ENCODE data around the gene ACOX3.
A peak's percentile ranks its signal among the peaks of the same experiment; 100 is the strongest.
"Not testable (repeated sequence)": the region's sequence is repeated elsewhere in the genome, so short reads cannot be mapped to it uniquely, and the experiment has no call there.

The ACOX3 gene

DNA sequence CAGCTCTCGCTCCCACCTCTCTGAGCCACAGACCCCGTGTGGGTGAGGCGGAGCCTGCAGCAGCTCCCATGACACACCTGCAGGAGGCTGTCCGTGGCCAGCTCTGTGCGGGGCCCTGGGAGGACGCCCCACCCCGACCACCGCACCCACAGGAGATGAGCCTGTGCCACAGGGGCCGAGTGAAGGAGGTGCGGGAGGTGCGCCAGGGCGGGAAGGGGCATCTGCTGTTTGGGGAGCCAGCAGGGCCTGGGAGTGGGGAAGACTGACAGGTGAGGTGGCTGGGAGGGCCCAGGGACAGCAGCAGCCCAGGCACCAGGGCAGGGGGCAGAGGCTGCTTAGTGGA lies 52.0 kb downstream of the ACOX3 start:
- no peak for DNase-seq (ENCODE audit: low read depth, low spot score)

DNA sequence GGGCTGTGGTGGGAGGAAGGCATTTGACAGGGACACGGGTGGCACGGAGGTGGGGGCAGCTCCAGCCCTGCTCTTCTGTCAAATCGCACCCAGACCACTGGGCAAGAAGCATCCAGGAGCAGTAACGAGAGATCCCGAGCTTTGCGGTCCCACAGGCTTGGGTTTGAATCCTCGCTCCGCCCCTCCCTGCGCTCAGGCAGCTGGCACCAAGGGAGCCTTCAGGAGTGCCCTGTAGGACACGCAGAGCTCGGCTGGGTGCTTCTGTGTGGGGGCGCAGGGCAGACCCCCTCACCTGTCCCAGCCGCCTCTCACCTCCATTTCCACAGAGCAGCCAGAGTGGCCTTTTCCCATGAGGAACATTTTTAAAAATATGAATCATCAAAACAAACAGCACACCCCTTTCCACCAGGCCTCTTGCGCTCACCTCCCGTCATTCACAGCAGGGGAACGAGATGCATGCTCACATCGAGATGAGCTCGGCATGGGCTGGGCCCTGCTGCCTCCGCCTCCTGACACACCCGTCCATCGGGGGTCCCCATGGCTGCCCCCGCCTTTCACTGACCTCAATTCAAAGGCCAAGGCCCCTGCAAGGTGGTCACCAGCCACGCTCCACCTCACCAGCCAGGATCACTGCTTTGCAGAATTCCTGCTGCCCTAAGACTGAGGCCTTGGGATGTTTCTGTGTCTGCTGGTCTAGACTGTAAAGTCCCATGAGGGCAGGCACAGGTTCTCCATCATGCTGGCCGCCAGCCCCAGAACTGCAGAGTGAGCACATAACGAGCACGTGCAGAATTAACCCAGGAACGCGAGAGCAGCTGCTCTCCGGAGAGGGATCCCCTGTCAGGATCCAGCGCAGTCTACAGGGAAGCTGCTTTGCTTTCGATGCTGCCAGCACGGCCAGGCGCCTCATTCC lies 52.7 kb downstream of the ACOX3 start:
- no peak for DNase-seq (ENCODE audit: low read depth, low spot score)

DNA sequence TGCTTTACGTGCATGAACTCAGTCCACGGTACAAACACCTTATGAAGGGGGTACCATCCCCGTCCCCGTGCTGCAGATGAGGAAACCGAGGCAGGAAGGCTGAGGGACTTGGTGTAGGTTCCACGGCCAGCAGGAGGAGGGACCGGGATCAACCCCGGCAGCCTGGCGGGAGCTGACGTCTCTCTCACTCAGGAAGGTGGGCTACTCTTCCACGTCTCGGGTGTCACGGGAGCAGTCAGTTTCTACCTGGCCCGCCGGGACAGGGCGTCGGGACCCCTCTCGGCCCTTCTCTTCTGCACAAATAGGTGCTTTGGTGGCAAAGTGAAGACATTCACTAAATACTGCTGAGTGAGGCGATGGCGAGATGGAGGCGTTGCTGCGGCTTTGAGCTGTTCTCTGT lies 53.3 kb downstream of the ACOX3 start:
- no peak for DNase-seq (ENCODE audit: low read depth, low spot score)

DNA sequence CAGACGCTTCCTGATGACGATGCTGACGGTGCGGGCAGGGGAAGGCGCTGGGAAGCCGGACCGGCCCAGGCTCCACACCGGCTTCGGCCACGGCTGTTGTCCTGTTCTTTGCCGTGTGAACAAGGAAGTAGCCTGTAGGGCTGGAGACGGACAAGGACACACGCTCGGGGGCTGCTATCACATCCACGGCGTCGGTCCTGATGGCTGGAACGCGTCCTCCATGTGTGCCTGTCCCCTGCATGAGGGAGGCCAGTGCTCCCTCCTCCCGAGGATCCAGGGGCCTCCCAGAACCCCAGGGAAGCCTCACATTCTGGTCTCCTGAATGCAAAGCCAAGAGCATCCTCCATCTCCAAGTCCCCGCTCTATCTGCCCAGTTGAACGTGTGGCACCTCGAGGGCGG lies 53.8 kb downstream of the ACOX3 start:
- DNase-seq (ENCODE audit: low read depth, low spot score): no peak

DNA sequence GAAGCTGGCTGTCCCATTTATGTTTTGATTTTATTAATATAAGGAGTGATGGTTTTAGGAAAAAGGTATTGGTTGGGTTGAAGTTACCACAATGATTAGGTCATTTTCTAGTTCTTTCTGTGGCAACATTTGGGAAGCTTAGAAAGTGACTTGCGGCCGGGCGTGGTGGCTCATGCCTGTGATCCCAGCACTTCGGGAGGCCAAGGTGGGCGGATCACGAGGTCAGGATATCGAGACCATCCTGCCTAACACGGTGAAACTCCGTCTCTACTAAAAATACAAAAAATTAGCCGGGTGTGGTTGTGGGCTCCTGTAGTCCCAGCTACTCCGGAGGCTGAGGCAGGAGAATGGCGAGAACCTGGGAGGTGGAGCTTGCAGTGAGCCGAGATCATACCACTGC lies 54.4 kb downstream of the ACOX3 start:
- DNase-seq (ENCODE audit: low read depth, low spot score): not testable (repeated sequence)

DNA sequence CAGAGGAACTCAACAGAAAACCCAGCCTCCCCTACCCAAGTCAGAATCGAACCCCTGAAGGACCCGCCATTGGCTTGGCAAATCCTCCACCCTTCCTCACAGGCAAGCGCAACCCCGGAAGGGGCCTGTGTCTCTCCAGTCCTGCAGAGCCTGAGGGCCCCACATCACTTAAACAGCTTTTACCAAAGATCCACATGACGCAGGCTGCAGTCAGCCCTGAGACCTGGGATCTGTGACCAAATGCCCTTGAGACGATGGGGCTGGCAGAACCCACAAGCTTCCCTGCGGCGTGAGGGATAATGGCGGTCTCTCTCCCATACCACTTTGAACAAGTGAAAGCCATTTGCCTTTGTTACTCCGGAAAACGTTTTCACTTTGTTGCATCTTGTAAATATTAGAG lies 54.9 kb downstream of the ACOX3 start:
- DNase-seq (ENCODE audit: low read depth, low spot score): no peak

DNA sequence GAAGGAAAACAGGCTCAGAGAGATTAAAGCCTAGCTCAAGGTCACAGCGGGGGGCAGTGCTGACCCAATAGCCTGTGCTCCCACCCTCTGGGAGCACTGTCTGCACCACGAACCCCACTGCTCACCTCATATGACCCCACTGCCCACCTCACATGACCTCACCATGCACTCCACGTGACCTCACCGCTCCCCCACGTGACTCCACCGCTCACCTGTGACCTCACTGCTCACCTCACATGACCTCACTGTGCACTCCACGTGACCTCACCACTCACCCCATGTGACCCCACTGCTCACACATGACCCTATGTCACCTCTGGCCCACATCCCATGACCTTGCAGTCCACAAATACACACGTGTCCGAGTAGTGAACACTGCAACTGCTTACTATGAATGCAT lies 55.4 kb downstream of the ACOX3 start:
- DNase-seq (ENCODE audit: low read depth, low spot score): no peak

DNA sequence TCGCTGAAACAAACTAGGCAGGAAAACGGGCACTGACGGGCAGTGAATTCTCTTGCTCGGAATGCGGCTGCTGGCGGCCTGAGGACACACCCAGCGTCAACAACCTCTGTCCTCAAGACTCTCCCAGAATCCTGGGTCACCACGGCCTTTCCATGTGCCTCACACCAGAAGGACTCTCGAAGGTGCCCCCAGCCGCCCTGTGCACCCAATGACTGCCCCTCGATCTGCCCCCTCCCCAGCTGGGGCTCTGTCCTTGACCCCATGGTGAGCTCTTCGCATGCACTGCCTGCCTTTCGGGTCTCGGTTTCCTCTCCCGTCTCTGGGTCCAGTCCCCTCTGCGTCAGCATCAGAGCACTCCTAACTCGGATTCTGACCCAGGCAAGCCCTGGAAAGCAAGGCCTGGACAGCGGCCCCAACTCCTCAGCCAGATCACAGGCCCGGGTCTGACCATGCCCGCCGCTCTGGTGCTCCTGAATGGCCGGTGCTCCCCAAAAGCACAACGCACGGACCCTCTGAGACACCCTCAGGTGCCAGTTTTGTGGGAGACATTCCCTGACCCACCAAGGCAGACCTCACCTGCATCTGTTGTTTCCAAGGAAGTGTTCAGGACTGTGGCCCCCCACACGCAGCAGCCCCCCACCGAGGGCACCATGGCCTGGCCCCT lies 56.0 kb downstream of the ACOX3 start:
- DNase-seq (ENCODE audit: low read depth, low spot score): no peak

DNA sequence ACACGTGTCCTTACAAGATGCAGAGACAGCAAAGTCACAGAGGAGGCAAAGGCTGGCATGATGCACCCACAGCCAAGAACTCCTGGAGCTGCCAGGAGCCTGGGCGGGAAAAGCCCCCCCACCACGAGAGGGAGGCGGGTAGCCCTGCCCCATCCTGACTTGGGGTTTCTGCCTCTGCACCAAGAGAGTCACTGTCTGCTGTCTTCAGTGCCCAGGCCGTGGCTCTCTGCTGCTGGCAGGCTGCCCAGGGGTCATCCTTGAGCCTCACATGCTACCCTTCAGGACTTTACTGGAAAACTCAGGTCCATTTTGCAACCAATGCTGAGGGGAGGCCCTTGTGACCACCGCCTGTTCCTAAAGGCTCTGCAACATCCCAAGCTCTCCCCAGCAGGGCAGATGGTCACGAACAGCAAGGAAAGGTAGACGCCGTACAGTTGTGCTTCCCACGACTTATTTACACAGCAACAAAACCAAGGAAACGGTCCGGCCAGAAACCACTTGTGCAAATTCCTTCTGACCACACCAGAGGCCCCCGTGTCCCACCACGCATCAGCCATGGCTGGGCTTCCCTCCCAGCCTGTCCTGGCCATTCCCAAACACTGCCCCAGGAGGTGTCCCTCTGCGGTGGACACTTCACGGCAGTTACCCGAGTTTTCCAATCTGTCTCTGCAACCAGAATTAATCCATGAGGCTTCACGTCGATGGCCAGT lies 56.9 kb downstream of the ACOX3 start:
- peak; percentile 51 for DNase-seq (ENCODE audit: low read depth, low spot score)

DNA sequence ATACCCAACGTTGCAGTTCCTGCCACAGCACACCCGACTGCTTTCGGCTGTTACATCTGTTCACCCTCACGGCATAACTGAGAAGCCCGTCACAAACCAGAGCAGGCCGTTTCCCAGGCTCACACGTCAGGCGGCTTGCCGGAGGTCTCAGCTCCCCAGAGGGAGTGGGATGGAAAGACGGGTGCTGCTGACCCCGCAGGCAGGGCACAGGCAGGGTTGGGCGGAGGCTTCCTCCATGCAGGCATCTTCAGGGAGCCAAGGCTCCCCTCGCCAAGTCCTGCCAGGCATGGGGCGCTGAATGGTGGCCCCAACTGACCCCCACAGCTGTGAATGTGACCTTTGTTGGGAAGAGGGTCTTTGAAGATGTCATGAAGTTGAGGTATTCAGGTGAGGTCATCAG lies 57.5 kb downstream of the ACOX3 start:
- no peak for DNase-seq (ENCODE audit: low read depth, low spot score)

DNA sequence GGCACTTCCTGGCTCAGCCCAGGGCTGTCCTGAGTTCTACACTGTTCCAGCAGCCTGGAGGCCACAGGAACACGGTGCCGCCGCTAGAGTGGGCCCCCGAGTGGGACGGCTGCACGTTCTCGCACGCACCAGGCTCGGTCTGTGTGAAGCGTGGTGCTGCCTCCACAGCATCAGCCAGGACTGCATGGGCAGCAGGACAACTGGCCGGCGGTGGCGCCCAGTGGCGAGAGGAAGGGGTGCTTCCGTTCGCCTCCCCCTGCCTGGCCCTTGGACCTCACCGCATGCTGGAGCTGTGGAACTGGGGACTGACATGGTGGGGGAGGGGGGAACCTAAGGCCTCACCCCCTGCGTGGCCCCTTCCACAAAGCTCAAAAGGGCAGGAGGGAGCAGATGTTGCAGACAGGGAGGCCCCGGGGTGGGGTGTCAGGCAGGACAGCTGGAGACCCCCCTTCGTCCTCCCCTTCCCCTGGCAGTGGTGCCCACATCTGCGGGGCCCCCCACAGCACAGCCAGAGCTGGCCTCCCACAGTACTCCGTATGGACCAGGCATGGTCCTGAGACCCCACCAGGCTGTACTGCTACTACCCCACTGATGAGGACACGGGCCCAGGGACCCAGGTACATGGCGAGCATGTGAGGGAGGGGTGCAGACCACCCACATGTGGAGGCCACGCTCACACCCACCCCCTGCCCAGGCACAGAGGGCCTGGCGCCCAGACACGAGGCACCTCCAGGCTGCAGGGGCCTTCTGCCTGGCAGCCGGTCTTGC lies 58.5 kb downstream of the ACOX3 start:
- DNase-seq (ENCODE audit: low read depth, low spot score): no peak

DNA sequence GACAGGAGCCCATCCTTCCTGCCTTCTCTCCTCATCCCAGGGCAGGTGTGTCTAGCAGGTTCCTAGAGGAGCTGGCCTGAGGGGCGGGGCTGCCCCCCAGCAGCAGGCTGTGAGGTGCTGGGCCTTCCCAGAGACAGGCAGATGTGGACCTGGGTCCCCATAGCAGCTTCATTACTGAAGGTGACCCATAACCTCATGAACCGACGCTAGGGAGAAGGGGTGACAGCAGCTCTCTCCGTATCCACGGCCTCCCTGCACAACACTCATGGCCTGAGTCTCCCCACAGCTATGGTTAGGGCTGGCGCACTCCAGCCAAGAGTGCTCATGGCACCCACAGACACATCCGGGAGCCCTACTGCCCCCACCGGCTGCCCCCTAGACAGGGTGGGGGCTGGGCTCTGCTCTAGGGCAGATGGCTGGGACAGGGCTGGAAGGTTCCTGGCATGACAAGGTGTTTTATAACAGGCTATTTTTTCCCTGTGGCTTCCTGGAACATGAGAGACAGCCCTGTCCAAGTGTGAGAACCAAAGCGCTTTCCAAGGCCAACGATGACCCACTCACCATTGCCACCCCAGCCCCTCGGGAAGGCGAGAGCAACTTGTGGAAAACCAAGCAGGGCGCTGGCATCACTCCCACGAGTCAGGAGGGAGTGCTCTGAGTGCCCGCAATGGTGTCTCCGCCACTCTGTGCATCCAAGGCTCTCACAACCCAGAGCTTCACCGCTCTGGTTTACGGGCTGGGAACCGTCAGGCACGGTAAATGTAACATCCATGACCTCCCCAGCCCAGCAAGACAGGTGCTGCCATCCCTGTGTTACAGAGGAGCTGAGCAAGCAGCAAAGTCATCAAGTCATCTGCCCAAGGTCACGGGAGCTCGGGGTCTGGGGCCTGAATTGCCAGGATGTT lies 59.8 kb downstream of the ACOX3 start:
- no peak for DNase-seq (ENCODE audit: low read depth, low spot score)

DNA sequence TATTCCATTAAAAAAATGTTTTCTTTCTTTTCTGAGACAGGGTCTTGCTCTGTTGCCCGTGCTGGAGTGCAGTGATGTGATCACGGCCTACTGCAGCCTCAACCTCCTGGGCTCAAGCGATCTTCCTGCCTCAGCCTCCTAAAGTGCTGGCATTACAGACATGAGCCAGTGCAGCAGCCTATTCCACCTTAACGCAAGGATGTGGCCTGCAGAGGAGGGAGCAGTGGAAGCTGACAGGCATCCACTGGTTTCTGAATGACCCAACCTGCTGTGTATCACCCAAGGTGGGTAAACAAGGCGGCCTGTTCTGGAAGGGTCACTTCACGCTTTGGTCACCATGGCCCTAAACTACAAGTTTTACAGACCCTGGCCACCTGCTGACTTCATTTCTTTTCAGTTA lies 60.8 kb downstream of the ACOX3 start:
- no peak for DNase-seq (ENCODE audit: low read depth, low spot score)

DNA sequence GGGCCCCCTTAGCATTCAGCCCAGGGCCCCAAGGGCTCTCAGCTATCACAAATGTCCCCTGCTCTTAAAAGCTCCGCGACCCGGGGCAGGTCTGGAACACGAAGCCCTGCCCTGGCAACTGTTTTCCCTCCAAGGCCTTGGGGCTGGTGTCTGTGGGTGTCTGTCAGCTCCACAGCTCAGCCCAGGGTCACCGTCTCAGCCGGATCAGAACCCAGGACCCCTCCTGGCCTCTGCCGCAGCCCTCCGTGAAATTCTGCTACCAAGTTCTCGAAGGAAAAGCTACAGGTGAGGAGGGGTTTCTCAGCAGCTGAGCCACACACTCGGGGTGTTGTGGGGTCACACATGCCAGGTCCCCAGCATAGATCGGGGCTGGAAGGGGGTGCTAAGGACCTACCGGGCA lies 61.2 kb downstream of the ACOX3 start:
- DNase-seq (ENCODE audit: low read depth, low spot score): no peak

DNA sequence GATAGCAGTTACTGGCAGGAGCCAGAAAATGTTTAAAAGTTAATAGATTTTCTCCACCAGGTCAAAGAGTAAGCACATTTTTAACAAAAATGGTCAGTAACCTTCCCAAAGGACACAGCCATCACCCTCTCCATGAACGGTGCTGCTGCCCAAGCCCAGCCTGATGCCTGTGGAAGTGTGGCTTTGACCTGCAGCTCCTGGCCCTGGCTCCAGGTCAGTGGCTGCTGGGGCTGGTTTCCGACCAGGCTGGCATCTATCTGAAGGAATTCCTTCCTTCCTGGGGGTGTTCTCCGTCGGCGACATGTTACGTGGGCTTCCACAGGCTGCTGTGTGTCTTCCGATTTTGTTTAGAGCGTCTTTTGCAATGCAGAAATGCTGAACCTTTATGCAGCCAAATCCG lies 61.7 kb downstream of the ACOX3 start:
- no peak for DNase-seq (ENCODE audit: low read depth, low spot score)

DNA sequence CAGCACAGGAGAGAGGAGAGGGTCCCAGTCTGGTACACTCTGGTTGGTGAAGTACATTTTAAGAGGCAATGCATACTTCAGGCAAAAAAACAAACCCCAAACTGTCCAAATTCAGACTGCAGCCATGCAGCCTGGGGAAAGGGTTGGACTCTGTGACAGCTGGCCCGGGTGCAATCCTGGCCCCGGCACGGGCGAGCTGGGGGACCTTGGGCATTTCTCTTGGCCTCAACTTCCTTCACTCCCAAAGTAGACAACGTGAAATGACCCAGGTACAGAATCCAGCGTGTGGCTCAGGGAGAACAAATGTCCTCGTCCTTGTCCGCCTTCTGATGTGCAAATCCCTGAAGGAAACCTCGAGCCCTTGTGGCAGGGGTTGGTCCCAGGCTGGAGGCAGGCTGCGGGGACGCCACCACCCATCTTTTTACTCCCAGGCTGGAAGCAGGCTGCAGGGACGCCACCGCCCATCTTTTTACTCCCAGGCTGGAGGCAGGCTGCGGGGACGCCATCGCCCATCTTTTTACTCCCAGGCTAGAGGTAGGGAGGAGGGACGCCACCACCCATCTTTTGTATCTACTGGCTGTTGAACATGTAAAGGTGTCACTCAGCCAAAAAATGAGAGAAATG lies 62.3 kb downstream of the ACOX3 start:
- DNase-seq (ENCODE audit: low read depth, low spot score): no peak

DNA sequence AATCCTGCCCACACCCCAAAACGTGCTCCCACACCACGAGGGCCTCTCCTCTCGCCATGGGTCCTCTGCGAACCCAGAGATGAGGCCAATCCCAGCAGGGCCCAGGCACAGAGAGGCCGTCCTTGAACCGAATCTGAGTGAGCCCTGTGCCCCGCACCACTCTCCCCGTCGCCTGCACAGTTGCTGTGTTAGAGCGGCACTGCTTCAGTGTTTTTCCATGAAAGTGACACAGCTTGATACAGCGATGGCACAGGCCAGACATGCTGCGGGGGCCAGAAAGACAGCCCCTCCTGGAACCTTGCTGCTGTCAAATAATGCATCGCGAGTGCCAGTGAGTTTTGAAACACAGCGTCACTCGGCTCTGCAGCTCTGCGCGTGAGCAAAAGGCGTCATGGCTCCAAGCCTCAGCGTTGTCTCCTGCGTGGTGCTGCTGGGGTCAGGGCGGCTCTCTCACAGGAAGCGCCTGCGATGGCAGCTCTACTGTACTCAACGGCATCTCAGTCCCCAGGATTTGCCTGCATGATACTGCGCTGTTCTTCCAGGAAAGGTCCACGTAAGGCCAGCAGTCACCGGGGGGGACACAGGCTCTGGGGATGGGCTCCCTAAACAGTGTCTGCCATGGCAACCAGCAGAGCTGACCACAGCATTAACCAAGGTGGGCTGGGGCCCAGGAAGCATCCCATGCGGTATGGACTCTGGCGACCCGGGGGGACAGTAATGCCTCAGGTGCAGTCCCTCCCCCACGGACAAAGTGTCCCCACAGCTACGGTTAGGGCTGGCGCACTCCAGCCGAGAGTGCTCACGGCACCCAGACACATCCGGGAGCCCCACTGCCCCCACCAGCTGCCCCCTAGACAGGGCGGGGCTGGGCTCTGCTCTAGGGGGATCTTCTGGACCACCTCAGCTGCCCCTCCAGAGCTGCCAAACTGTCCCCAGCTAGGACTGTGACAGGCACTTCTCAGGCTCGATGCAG lies 63.1 kb downstream of the ACOX3 start:
- no peak for DNase-seq (ENCODE audit: low read depth, low spot score)

DNA sequence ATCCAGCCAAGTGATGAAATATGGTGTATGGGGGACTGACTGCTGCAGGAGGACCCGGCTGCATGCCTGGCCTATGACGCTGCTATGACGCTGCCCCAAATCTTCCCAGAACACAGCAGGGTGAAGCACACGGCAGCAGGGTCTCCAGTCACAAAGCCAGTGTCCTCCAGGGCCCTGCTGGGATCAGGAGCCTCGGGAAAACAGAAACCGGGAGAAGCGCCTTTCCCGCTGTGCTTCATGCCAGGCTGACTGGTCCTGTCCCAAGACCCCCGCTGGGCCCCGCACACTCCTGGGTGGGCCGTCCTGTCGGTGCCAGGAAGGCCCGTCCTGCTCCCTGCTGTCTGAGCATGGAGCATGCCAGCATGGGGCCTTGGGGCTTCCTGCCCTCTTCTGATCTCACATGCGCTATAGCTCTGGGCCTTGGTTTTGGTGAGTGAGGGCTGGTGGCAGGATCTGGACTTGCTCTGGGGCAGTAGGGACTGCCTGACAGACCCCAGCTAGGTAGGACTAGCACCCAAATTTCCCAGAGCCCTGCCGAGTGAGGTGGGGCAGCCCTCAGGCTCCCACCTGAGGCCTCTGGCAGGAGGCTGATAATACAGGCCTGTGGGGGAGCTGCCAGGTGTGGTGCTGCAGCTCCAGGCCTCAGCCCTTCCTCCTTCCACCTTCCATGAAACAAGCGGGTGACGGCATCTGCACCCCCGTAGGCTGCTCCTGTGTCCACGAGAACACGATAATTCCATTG lies 64.0 kb downstream of the ACOX3 start:
- no peak for DNase-seq (ENCODE audit: low read depth, low spot score)
